Ishikawa (cell line): ENCODE measurements around the gene NFIX.

Source experiments
- CEBPB ChIP-seq: IDR thresholded peaks from 2 replicates; pipeline ENCODE4 v1.6.1; 2012
- MAX ChIP-seq: IDR thresholded peaks from 2 replicates; pipeline ENCODE4 v1.6.1; 2012
- TAF1 ChIP-seq: IDR thresholded peaks from 2 replicates; pipeline ENCODE4 v1.6.1; 2012; ENCODE audit warnings: low read depth, mild to moderate bottlenecking
- YY1 ChIP-seq: IDR thresholded peaks from 2 replicates; pipeline ENCODE4 v1.6.1; 2012; ENCODE audit warnings: low read depth
- TF ChIP-seq, protein P1 (sequence below): IDR thresholded peaks from 2 replicates; pipeline ENCODE4 v1.6.1; 2012
- TF ChIP-seq, protein P2 (sequence below): IDR thresholded peaks from 2 replicates; pipeline ENCODE4 v1.6.1; 2012; ENCODE audit warnings: low read depth, mild to moderate bottlenecking

DNA sequence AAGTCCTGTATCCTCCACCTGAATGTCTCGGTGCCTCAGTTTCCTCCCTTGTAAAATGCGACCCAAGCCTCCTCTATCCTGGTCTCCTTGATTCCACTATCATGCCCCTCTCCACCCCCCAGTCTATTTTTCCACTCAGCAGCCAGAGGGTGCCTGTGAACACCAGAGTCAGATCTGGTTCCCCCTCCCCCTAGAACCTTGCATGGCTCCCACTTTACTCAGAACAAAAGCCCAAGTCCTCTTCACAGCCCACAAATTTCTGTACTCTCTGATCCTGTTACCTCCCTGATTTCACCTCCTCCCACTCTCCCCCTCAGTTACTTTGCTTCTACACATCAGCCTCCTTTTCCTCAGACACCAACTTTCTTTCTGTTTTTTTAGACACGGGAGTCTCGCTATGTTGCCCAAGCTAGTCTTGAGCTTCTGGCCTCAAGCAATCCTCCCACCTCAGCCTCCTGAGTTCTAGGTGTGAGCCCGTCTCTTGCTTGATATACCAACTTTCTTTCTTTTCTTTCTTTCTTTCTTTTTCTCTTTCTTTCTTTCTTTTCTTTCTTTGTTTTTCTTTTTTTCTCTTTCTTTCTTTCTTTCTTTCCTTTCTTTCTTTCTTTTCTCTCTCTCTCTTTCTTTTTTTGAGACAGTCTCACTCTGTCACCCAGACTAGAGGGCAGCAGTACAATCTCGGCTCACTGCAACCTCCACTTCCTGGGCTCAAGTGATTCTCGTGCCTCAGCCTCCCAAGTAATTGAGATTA, 25.0 kb upstream of the NFIX start:
- no peak for TF ChIP-seq CEBPB
- no peak for TF ChIP-seq TAF1
- TF ChIP-seq, protein P1, sequence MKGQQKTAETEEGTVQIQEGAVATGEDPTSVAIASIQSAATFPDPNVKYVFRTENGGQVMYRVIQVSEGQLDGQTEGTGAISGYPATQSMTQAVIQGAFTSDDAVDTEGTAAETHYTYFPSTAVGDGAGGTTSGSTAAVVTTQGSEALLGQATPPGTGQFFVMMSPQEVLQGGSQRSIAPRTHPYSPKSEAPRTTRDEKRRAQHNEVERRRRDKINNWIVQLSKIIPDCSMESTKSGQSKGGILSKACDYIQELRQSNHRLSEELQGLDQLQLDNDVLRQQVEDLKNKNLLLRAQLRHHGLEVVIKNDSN: no peak
- TF ChIP-seq, protein P2, sequence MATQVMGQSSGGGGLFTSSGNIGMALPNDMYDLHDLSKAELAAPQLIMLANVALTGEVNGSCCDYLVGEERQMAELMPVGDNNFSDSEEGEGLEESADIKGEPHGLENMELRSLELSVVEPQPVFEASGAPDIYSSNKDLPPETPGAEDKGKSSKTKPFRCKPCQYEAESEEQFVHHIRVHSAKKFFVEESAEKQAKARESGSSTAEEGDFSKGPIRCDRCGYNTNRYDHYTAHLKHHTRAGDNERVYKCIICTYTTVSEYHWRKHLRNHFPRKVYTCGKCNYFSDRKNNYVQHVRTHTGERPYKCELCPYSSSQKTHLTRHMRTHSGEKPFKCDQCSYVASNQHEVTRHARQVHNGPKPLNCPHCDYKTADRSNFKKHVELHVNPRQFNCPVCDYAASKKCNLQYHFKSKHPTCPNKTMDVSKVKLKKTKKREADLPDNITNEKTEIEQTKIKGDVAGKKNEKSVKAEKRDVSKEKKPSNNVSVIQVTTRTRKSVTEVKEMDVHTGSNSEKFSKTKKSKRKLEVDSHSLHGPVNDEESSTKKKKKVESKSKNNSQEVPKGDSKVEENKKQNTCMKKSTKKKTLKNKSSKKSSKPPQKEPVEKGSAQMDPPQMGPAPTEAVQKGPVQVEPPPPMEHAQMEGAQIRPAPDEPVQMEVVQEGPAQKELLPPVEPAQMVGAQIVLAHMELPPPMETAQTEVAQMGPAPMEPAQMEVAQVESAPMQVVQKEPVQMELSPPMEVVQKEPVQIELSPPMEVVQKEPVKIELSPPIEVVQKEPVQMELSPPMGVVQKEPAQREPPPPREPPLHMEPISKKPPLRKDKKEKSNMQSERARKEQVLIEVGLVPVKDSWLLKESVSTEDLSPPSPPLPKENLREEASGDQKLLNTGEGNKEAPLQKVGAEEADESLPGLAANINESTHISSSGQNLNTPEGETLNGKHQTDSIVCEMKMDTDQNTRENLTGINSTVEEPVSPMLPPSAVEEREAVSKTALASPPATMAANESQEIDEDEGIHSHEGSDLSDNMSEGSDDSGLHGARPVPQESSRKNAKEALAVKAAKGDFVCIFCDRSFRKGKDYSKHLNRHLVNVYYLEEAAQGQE: no peak
- no peak for TF ChIP-seq MAX
- no peak for TF ChIP-seq YY1
